Activated T-helper 1 cell treated with anti-CD3 and anti-CD28 coated beads, Interleukin-2, amount 50 U/mL, for 16 hours (primary cell): ENCODE measurements around the gene AMHR2.

Experiments
- DNase-seq, 2 donors: peaks; one replicate each; pipeline ENCODE4 v3.0.0-alpha.2; 2020; ENCODE audit warnings: low read depth in 1 of 2, low spot score in 1 of 2

Gene AMHR2

GRCh38 chr12:53479331-53479730 lies 55.7 kb downstream of the AMHR2 start:
- no peak for DNase-seq

GRCh38 chr12:53480491-53481442 lies 57.1 kb downstream of the AMHR2 start:
- no peak for DNase-seq
